ENCODE measurements around the gene HAO2. TPM values are rescaled to one million over a fixed set of nuclear protein-coding genes. Genes with fewer than 3 reads are reported as not detected.
A peak's percentile ranks its signal among the peaks of the same experiment; 100 is the strongest.

HAO2 gene
- total RNA-seq, 1 experiment from 2014 or later: 0.13 TPM

GRCh38 chr1:119372503-119373086 is 4.0 kb downstream of the HAO2 start:
- Histone ChIP-seq H4K5ac (ENCODE audit: insufficient read length, low read depth, low read length) (no peak overlapping the region), H2AFZ (ENCODE audit: low read length) (no peak overlapping the region), H4K8ac (replicated peaks; ENCODE audit: insufficient read length, low read depth, low read length) (no peak overlapping the region), H2BK12ac (ENCODE audit: insufficient read length, low read depth, low read length) (no peak overlapping the region), H3K27ac (ENCODE audit: insufficient read length, low read depth, low read length) (no peak overlapping the region), H3K23ac (ENCODE audit: insufficient read length, low read depth, low read length) (no peak overlapping the region), H2BK120ac (ENCODE audit: low read depth, low read length, poor library complexity, severe bottlenecking) (no peak overlapping the region), H3K18ac (ENCODE audit: insufficient read length, low read depth, low read length) (no peak overlapping the region), H3K79me2 (ENCODE audit: insufficient read depth, low read length) (no peaks in the 10 kb centered on the region), H2BK15ac (ENCODE audit: low read depth, low read length) (no peak overlapping the region), H3K56ac (ENCODE audit: insufficient read length, low read depth, low read length) (no peak overlapping the region), H4K91ac (ENCODE audit: insufficient read length, low read depth, low read length) (no peak overlapping the region), H3K79me1 (ENCODE audit: insufficient read depth, low read depth, low read length, poor library complexity, severe bottlenecking) (no peaks in the 10 kb centered on the region), H3K27me3 (ENCODE audit: insufficient read depth, low read length) (no peaks in the 10 kb centered on the region), H3T11ph (ENCODE audit: low read length) (no peak overlapping the region), H3K4me2 (ENCODE audit: insufficient read depth, insufficient read length, low read length) (no peak overlapping the region), H3K4ac (ENCODE audit: low read depth, low read length) (no peak overlapping the region), H2BK5ac (ENCODE audit: insufficient read length, low read length) (no peak overlapping the region), H3K14ac (ENCODE audit: insufficient read depth, low read length) (no peak overlapping the region), H3K9me3 (ENCODE audit: control insufficient read depth, low read depth, low read length) (no peaks in the 10 kb centered on the region), H2AK5ac (ENCODE audit: insufficient read length, low read length) (no peak overlapping the region), H2BK20ac (ENCODE audit: low read depth, low read length, poor library complexity, severe bottlenecking) (no peak overlapping the region), H4K20me1 (ENCODE audit: control insufficient read depth, insufficient read depth, insufficient read length) (no peaks in the 10 kb centered on the region), H3K23me2 (ENCODE audit: insufficient read length, low read depth, low read length, poor library complexity, severe bottlenecking) (no peaks in the 10 kb centered on the region), H3K4me1 (ENCODE audit: insufficient read depth, low read length) (no peaks in the 10 kb centered on the region; the same call in 1 of the 2 replicates), H3K9ac (ENCODE audit: extremely low read depth, insufficient read length, low read length) (no peak overlapping the region)
- no peak overlapping the region for H3K4me3 Mint-ChIP-seq
- peaks cover 9 to 18% of the 10 kb centered on the region in 2 experiments for H3K4me1 Mint-ChIP-seq
- H3K9me3 Mint-ChIP-seq: peaks cover 0 to 7% of the 10 kb centered on the region in 2 experiments; a peak in 4 of 5 replicates
- no peak overlapping the region; a peak in 1 of 7 replicates for H3K27ac Mint-ChIP-seq
- 100% methylated on average over 1 of the region's 6 CpGs for WGBS (ENCODE audit: extremely low coverage, insufficient read length, low lambda C conversion rate)
- peak; percentile 73 for DNase-seq
- H3K36me3 Mint-ChIP-seq (ENCODE audit: insufficient read depth in 1 of 3, low read depth in 3 of 3): no peaks in the 10 kb centered on the region
- H3K27me3 Mint-ChIP-seq (ENCODE audit: low read depth): no peaks in the 10 kb centered on the region
- TF ChIP-seq, protein P1, sequence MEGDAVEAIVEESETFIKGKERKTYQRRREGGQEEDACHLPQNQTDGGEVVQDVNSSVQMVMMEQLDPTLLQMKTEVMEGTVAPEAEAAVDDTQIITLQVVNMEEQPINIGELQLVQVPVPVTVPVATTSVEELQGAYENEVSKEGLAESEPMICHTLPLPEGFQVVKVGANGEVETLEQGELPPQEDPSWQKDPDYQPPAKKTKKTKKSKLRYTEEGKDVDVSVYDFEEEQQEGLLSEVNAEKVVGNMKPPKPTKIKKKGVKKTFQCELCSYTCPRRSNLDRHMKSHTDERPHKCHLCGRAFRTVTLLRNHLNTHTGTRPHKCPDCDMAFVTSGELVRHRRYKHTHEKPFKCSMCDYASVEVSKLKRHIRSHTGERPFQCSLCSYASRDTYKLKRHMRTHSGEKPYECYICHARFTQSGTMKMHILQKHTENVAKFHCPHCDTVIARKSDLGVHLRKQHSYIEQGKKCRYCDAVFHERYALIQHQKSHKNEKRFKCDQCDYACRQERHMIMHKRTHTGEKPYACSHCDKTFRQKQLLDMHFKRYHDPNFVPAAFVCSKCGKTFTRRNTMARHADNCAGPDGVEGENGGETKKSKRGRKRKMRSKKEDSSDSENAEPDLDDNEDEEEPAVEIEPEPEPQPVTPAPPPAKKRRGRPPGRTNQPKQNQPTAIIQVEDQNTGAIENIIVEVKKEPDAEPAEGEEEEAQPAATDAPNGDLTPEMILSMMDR (conservative IDR thresholded peaks at IDR 0.05): peak; percentile 72
